Renal cortex interstitium (tissue), 11 donors: Measurements from ENCODE around the gene AGBL1. TPM values are rescaled to one million over a fixed set of nuclear protein-coding genes. Genes with fewer than 3 reads are reported as not detected.

Experiments used
- DNase-seq, 11 donors: peaks; one replicate each; pipeline ENCODE4 v3.0.0-alpha.2; 2013; ENCODE audit warnings: low read depth in 9 of 11, low spot score in 4 of 11; ENCODE audit errors: extremely low read depth in 1 of 11
- polyA plus RNA-seq, 3 donors: library from polyadenylated mRNA; unstranded; fragments of 120-200 nt; gene quantifications; one replicate each; pipeline ENCODE4 v1.2.1, GENCODE V29; 2013; ENCODE audit not compliant: insufficient read length in 3 of 3

AGBL1 gene
- polyA plus RNA-seq, 3 donors = 0.16 to 0.26 (median 0.17) TPM

DNA sequence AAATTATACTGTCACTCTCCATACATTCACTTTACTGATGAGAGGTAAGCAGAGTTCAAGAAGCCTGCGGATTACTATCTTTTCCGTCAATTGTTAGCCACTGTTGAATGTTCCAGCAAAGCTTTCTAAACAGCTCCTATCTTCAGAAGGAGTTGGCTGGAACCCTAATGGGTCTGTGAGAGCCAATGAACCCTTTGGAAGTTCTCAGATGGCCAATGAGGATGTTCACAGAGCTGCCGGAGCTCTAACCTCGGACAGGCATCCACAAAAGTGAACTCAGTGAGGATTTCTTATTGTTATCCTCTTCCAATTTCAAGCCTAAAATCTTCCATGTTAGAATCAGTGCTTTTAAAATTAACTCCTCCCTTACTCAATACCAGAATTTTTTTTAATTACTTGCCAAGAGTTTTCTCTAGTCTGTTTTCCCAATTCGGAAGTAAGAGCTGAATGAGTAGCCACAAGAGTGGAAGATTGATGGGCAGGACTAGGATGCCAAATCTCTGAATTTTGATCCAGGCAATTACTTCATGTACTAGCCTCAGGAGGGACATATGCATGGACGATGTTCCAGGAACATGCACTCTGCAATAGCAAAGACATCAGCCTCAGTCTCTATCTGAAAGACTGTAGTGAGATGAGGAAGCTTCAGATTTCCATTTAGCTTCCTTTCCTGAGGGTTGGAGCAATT, 78.1 kb downstream of the AGBL1 start:
- no peak for DNase-seq

DNA sequence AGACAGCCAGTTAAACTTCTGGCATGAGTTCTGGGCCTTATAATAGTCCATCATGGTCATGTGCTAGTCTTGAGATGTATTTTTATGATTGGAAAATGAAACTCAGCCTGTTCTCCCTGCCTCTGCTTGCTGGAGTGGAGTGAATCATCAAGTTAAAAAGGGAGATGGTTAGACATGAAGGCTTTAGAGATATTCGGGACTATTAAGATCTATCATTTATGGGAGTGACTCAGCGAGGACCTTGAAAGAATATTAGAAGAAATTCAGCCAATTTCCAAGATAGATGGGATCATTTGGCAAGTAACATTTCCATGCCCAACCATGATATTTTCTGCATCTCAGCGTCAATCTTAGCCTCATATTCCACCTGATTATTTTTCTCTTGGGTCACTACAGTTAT, 79.8 kb downstream of the AGBL1 start:
- no peak for DNase-seq

DNA sequence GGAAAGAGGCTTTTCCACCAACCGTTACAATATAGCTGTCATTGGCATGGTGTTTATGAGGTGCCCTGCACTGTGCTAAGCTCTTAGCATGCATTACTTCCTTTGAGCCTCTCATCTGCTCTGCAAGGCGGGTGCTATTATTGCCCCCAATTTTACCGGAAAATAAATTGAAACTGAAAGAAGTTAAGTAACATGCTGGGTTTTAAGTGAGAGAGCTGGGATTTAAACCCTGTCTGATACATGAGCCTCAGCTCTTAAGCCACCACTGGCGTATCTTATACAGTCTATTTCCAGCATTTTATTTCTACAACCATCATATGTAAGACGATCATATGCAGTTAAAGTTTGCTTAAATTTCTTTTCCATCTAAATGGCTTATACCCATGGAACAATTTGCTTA, 81.6 kb downstream of the AGBL1 start:
- no peak for DNase-seq

DNA sequence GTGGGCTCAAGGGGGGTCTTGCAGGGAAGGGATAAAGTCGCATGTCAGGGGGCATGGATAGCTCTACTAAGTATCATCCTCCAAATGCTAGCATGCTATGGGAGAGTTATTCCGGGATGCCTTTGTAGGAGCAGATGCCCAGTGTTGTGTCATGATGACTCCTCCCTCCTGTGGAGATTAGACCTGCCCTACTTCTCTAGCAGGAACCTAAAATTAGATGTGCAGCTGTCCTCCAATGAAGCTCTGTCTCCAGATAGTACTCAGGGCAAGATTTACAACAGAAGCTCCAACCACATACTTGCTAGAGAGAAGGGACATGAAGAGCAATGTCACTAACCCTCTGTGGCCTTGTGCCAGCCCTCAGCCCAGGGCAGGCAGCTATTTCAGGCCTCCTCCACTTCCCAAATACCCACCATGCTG, 82.5 kb downstream of the AGBL1 start:
- no peak for DNase-seq

DNA sequence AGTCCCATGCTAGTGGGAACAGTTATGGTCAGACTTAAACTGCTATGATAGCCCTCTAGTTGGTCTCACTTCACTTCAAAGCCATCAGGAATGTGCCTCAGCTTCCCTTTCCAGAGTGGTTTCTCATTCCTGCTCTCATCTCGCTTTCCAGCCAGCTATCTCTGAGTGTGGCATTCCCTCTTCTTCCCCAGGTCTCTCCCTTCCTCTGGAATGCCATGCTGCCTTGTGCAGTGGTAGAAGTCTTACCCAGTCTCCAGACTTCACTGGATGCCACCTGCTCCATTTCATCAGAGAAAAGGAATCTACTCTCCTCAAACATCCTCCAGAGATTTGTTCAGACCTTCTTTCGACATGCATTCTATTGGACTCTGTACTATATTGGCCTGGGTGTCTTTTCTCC, 83.0 kb downstream of the AGBL1 start:
- DNase-seq = no peak

DNA sequence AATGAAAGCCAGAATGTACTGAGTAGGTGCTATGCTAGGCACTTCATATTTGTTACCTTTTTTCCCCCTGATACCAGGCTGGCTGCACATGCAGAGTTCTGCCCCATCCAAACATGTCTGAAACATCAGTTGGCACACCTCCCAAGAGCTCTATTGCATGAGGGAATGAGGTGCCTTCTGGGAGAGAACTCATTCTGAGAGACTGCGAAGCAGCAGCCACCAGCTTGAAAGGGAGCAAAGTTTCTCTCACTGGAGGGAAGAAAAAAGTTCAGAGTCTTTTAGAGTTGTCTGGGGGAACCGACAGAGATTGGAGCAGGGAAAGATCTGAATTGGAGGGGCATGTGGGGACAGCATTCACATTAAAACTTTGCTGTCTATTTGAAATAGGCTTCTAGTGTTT, 84.1 kb downstream of the AGBL1 start:
- no peak for DNase-seq

DNA sequence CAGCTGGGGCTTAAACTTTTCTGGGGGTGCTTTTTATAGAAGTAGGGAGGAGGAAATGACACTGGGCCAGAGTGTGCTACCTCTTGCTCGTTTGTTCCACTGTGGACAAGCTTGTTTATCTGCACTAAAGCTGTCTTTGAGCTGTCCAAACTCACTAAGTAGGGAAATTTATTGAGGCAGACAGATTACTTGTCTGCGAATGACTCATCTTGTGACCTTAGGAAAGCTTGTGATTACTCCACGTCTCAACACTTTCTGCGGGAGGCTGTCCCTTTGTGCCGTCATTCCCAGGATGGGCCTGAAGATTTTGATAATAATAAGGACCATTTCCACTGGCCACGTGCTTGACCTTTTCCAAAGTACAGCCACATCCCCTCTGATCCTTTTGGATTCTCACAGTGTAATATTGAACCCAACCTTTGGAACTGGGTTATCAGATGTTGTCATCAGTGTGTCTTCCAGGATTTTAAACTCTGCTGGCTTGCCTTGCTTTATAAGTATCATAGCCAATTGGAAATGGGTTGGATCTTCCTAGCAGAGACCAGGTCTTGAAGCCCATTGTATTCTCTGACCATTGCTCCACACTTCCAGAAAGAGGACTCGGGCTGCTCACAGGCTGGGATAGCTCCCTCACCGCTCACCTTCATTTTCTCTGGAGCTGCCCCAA, 84.7 kb downstream of the AGBL1 start:
- peak in 2 of 11 donors; percentile 2 to 24 for DNase-seq

DNA sequence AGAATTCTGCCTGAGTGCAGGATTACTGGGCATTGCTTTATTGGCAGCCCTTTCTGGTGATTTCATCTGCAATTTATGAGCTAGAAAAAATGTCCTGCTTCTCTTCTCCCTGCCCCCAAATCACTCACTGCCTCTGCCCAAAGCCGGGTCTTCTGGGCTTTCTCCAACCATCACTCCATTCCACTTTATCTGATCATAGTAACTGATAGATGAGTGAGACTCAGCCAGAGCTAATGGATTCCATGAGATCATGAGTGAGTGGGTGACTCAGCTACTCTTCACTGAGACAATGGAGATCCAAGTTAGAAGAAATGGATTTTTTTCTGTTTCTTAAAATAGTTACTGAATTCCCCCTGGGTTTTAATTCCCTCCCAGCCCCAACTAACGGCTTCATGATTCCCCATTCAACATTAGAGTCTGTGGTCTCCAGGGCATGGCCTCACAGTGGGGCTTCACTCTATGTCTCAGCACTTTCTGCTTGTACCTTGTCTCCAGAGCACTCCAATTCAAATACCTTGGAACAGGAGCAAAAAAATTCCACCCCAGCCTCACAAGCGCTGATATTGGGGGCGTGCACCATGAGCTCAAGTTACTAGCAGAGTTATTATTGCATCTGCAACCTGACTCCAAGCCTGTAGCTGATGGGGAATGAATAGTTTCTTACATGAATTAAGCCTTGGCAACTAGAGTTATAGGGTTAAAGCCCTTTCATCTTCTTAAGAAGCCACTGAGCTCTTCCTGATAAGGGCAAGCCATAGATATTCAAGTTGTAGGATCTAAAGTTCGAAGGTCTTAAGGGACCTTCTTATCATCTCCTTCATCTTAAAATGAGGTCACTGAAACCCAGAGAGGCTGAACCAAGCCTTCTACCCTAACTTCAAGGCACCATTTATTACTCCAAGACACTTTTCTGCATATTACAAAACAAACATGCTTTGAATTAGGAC, 85.9 kb downstream of the AGBL1 start:
- DNase-seq = peak in 1 of 11 donors; percentile 2

DNA sequence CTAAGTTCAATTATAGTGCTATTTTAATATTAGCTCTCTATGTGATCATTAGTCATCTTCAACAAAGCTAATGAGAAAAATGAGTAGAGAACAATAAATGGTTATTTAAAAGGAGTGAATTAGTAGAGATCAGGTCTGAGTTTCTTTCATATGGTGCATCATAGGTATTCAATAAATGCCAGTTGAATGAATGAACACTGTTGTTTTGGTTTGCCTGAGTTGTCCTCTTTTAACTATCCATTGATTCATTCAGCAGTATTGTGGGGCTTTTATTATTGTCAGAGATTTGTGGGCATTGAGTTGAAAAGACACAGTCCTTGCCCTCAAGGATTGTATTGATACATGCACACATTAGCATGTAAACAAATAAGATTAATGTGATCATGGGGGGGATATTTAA, 88.2 kb downstream of the AGBL1 start:
- DNase-seq = no peak

DNA sequence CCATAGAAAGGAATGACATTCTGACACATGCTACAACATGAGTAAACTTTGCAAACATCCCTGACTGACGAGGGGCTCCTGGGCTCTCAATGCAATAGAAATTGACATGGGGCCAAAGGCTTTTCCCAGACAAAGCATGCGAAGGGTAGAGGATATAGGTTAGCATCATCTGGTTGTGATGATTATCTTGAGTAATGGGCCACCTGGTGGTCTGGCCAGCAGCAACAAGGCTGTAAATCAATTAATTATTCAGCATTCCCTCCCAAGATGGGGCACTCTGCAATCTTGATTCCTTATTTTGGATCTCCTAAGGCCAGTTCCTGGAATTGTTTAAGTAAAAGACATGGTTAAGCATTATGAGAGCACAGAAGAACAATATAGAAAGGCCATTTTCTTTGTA, 99.2 kb downstream of the AGBL1 start:
- no peak for DNase-seq

DNA sequence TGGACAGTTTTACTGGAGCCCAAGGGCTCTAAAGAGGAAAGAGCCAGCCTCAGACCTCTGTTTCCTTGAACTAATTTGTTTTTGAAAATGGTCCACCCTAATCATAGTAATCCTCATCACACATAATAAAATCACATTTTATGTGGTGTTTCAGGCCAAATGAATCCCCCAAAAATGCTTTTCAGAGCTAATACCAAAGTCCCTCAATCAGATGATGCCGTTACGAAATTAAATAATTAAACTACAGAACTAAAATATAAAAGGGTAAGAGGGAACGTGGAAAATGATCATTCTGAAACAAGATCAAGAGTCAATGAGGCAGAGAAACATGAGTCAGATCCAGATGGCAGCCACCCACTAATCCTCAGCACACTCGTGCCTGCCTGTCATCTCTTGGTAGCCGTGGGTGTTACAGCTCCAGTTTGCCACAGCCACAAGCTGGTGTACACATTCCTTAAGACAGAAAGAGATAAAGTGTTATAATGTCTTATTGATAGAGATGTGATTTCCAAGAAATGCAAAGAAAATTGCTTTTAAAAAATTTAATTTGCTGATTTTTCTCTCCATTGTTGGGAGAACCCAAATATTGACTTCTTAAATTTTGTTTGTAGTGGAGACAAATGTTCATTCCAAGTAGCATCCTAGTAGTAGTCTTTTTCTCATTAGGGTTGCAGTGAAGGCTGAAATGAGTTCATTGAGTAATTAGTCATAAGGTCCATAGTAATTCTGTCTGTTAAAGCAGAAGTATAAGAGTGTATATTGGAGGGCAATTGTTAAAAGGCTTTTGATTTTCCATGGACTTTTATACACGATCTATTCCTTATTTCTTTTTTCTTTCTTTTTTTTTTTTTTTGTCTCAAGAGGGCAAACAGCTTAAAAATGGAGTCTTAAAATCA, 104.2 kb downstream of the AGBL1 start:
- DNase-seq = no peak

DNA sequence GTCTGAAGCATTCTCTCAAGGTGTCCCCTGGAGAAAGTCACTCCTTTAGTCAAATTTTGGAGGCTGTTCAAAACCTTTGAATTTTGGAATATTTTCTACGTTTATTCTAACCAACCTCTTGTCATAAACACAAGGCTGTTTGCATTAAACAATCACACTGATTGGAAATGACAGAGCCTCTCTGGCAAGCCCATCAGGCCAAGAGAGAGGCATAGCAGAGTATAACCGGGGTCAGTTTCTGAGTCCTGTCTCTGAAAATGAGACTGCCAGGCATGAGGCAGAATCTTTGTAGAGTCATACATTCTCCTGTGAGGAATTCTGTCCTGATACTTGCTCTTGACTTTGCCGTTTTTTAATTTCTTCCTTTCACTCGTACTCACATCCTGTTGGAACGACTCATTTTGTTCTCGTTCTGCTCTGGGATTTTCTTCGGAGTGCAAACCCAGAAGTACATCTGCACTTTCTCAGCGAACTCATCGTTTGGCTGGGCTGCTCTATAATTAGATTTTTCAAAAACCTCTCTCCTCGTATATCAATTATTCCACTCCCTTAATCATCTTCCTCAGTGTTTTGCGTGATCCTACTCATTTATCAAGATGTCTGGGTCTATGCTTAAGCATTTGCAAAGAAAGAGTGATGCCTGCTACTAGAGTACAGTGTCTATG, 114.2 kb downstream of the AGBL1 start:
- no peak for DNase-seq

DNA sequence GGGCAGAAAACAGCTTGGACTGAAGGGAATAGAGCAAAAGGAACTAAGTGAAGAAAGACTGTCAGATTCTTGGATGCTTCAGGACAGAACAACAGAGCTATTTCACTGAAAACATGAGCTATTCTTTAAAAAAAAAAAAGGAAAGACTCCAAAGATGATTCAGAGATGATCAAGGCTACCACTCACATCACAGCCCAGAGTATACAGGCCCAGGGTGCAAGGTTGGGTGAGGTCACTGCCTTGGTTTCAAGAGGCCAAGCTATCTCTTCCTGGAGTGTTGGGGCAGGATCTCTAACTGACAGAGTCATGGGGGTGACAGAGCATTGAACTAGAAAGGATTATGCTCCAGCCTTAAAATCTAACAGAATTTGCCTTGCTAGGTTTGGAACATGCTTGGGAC, 118.1 kb downstream of the AGBL1 start:
- no peak for DNase-seq

DNA sequence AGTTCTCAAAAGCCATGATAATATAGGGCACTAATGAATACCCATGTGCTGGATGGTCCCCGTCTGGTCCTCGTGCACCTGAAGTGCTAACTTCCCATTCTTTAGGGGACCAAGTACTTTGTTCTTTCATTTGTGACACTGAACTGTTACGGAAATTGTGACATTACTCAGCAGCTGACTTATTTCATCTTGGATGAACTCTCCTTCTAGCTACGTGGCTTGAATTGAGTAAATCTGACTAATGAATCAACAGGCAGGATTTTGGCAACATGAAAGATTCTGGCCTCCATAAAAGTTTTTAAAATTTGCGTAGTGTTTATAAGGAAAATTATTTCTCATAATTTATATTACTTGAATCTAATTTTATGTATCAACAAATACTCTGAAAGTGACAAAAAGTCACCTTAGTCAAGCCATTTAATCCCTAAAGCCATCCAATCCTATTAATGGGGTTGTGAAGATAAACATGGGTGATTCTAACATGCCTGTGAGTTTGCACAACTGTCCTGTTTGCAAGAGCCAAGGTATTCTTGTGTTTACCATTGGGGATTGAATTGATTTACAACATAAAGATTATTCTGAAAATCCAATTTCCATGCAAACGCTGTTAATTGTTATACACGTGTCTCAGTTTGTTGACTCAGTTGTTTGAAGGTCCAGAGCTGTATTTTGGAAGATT, 119.9 kb downstream of the AGBL1 start:
- DNase-seq = no peak

DNA sequence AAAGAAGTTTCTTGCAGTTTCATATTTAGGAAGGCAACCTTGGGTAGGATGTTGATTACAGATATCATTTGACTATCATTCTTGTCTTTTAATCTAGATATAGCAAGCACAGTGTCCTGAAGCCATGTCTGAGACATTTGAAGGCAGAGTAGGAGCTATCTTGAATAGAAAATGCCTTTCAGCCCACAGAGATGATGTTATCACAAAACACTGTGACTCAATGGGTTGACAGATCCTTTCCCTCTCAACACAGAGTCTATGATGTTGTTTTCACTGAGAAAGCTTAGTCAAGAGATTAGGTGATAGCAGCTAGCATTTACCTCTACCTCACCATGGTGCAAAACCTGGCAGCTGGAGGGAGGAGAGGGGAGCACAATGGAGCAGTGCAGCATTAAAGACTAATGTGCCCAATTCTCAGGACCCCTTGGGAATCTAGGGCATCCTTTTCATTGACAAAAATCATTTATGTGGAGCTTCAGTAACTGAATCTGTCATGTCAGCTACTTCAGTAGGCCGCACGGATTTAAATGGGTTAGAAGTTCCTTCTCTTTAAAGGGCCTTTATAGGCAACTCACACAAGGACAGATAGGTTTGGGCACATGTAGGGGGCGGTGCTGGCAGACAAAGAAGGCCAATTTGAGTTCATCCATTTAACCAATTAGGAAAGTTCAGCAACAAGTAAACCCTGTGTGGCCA, 121.8 kb downstream of the AGBL1 start:
- no peak for DNase-seq

DNA sequence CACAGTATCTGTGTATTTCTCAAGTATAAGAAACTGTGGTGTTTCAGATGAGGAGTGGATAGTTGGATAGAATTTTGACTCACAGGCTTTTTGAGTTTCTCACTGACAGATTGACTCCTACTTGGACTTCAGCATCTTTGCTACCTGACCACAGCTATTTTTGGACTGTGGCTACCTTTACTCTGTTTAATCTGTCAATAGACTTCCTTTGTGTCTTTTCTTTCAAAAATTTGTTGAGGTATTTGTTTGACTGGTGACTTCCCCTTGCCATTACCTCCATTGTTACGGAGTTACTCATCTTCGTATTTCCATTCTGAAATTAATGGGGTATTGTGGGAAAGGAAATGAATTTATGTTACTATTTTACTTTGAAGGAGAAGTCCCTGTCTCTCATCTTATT, 123.8 kb downstream of the AGBL1 start:
- DNase-seq = no peak

DNA sequence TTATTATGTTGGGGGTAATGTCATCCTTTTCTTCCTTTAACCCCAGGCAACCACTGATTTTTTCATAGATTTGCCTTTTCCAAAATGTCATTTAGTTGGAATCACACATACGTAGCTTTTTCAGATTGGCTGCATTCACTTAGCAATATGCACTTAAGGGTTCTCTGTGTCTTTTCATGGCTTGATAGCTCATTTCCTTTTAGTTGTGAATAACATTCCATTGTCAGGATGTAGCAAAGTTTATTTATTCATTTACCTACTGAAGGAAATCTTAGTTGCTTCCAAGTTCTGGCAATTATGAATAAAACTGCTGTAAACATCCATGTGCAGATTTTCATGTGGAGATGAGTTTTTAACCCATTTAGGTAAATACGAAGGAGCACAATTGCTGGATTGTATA, 125.4 kb downstream of the AGBL1 start:
- no peak for DNase-seq
